Mesodermal cell (in vitro differentiated cells): Measurements from ENCODE around the gene OR4C6. TPM values are rescaled to one million over a fixed set of nuclear protein-coding genes. Genes with fewer than 3 reads are reported as not detected.

Experiments used
- H3K27ac ChIP-seq: 2 replicates; pipeline ENCODE4 v1.7.0; 2013; ENCODE audit warnings: mild to moderate bottlenecking, low read depth, low read length, moderate library complexity; ENCODE audit not compliant: severe bottlenecking
- H3K36me3 ChIP-seq: 2 replicates; pipeline ENCODE4 v1.7.1; 2013; ENCODE audit warnings: mild to moderate bottlenecking, low read length, moderate library complexity; ENCODE audit not compliant: control insufficient read depth, insufficient read depth
- H3K4me1 ChIP-seq: one replicate; pipeline ENCODE4 v1.7.1; 2013; ENCODE audit warnings: mild to moderate bottlenecking, low read length; ENCODE audit not compliant: insufficient read depth, control insufficient read depth, poor library complexity, severe bottlenecking
- H3K4me3 ChIP-seq: 2 replicates; pipeline ENCODE4 v1.7.0; 2013; ENCODE audit warnings: low read length, control low read depth, mild to moderate bottlenecking; ENCODE audit not compliant: insufficient read depth, poor library complexity, severe bottlenecking; ENCODE audit errors: extremely low read depth
- H3K9me3 ChIP-seq: 2 replicates; pipeline ENCODE4 v1.7.1; 2013; ENCODE audit warnings: mild to moderate bottlenecking, low read length, moderate library complexity; ENCODE audit not compliant: control insufficient read depth
- WGBS, 2 experiments: methylation state at CpG; one replicate each; pipeline ENCODE4 v1.1.5; 2013; ENCODE audit warnings: missing lambda C conversion rate in 2 of 2; ENCODE audit not compliant: insufficient coverage in 2 of 2; 5-methylcytosine and 5-hydroxymethylcytosine counted together
- polyA plus RNA-seq, 2 experiments: library from polyadenylated mRNA; stranded (reverse); fragments of 50-300 nt; gene quantifications; one replicate each; pipeline ENCODE4 v1.2.3, GENCODE V29; 2013

OR4C6 gene
- polyA plus RNA-seq (2013, experiment 1 of 2), result not detected
- polyA plus RNA-seq (2013, experiment 2 of 2), result not detected

GRCh38 chr11:55661901-55662300 lies at the start of gene OR4C6:
OR4C6 (plus strand) TSS chr11:55662201; CDS start chr11:55665167, 2,966 bp downstream.
- WGBS, 2 experiments, result no CpG with 5 or more reads among the region's 1 CpG
- H3K4me1 ChIP-seq, result no peaks in the 10 kb centered on the region
- H3K27ac ChIP-seq, result no peak within 1 kb of the TSS
- H3K4me3 ChIP-seq, result no peak within 1 kb of the TSS
- H3K36me3 ChIP-seq, result no peaks in the 10 kb centered on the region
- H3K9me3 ChIP-seq, result peaks cover 32% of the 10 kb centered on the region

GRCh38 chr11:55624531-55624930 lies 37.5 kb upstream of the OR4C6 start:
- WGBS, 2 experiments, result no CpG with 5 or more reads among the region's 1 CpG
- H3K4me1 ChIP-seq, result no peaks in the 10 kb centered on the region
- no peak overlapping the region for H3K27ac ChIP-seq

GRCh38 chr11:55634813-55635212 lies 27.2 kb upstream of the OR4C6 start, which contains the start of gene OR4P4:
OR4P4 (plus strand) TSS chr11:55635113.
- no peak within 1 kb of the TSS for H3K4me3 ChIP-seq
- H3K9me3 ChIP-seq, result no peaks in the 10 kb centered on the region
- no peak within 1 kb of the TSS for H3K27ac ChIP-seq
- no peaks in the 10 kb centered on the region for H3K36me3 ChIP-seq
- WGBS, 2 experiments, result no CpG with 5 or more reads among the region's 3 CpGs
- no peaks in the 10 kb centered on the region for H3K4me1 ChIP-seq

More at GRCh38 chr11:55624531-55624930, 37.5 kb upstream of the OR4C6 start:
- Histone ChIP-seq H3K36me3 (no peaks in the 10 kb centered on the region), H3K4me3 (no peak overlapping the region), H3K9me3 (peaks cover 8% of the 10 kb centered on the region)

- no peak within 1 kb of the TSS for H3K4me3 ChIP-seq
- no CpG with 5 or more reads among the region's 2 CpGs for WGBS, 2 experiments
- H3K27ac ChIP-seq, result no peak within 1 kb of the TSS
- no peaks in the 10 kb centered on the region for H3K4me1 ChIP-seq
- peaks cover 10% of the 10 kb centered on the region for H3K9me3 ChIP-seq
- H3K36me3 ChIP-seq, result no peaks in the 10 kb centered on the region
Observed at GRCh38 chr11:55648027-55648426, 14.0 kb upstream of the OR4C6 start, which contains the start of gene OR4S2. OR4S2 (plus strand) TSS chr11:55648327; CDS start chr11:55650904, 2,577 bp downstream.

GRCh38 chr11:55652560-55652959 lies 9.4 kb upstream of the OR4C6 start:
- H3K9me3 ChIP-seq, result peaks cover 12% of the 10 kb centered on the region
- no peaks in the 10 kb centered on the region for H3K4me1 ChIP-seq
- no CpG with 5 or more reads among the region's 1 CpG for WGBS, 2 experiments
- H3K4me3 ChIP-seq, result no peak overlapping the region
- no peaks in the 10 kb centered on the region for H3K36me3 ChIP-seq
- no peak overlapping the region for H3K27ac ChIP-seq

GRCh38 chr11:55655096-55655495 lies 6.9 kb upstream of the OR4C6 start:
- Histone ChIP-seq H3K4me3 (no peak overlapping the region), H3K4me1 (no peaks in the 10 kb centered on the region), H3K27ac (no peak overlapping the region), H3K36me3 (no peaks in the 10 kb centered on the region), H3K9me3 (peaks cover 19% of the 10 kb centered on the region)

- Histone ChIP-seq H3K4me1 (no peaks in the 10 kb centered on the region), H3K27ac (no peak overlapping the region), H3K4me3 (no peak overlapping the region), H3K36me3 (no peaks in the 10 kb centered on the region), H3K9me3 (peaks cover 19% of the 10 kb centered on the region)
- WGBS, 2 experiments, result 100% methylated on average over 1 of the region's 2 CpGs; no CpG with 5 or more reads in 1 of the 2 experiments
Observed at GRCh38 chr11:55658031-55658573, 3.9 kb upstream of the OR4C6 start.

GRCh38 chr11:55658608-55659007 lies 3.4 kb upstream of the OR4C6 start:
- WGBS, 2 experiments, result no CpG with 5 or more reads among the region's 1 CpG

GRCh38 chr11:55669376-55669775 lies 7.4 kb downstream of the OR4C6 start:
- H3K9me3 ChIP-seq, result peaks cover 17% of the 10 kb centered on the region
- no peak overlapping the region for H3K27ac ChIP-seq
- no peaks in the 10 kb centered on the region for H3K36me3 ChIP-seq
- H3K4me1 ChIP-seq, result no peaks in the 10 kb centered on the region
- WGBS, 2 experiments, result no CpG with 5 or more reads among the region's 2 CpGs
- no peak overlapping the region for H3K4me3 ChIP-seq

More at GRCh38 chr11:55658608-55659007, 3.4 kb upstream of the OR4C6 start:
- Histone ChIP-seq H3K36me3 (no peaks in the 10 kb centered on the region), H3K9me3 (peaks cover 19% of the 10 kb centered on the region), H3K4me1 (no peaks in the 10 kb centered on the region), H3K27ac (no peak overlapping the region), H3K4me3 (no peak overlapping the region)

- WGBS, 2 experiments, result 20% methylated on average over 1 of the region's 5 CpGs; no CpG with 5 or more reads in 1 of the 2 experiments
- peaks cover 8% of the 10 kb centered on the region for H3K9me3 ChIP-seq
- no peaks in the 10 kb centered on the region for H3K4me1 ChIP-seq
- H3K4me3 ChIP-seq, result no peak overlapping the region
- no peak overlapping the region for H3K27ac ChIP-seq
- H3K36me3 ChIP-seq, result no peaks in the 10 kb centered on the region
Observed at GRCh38 chr11:55673860-55674259, 11.9 kb downstream of the OR4C6 start.

- no peak overlapping the region for H3K4me3 ChIP-seq
- 57 to 67% methylated on average over 2 of the region's 3 CpGs for WGBS, 2 experiments
- H3K4me1 ChIP-seq, result no peaks in the 10 kb centered on the region
- no peak overlapping the region for H3K27ac ChIP-seq
- peaks cover 40% of the 10 kb centered on the region for H3K9me3 ChIP-seq
- no peaks in the 10 kb centered on the region for H3K36me3 ChIP-seq
Observed at GRCh38 chr11:55697817-55698216, 35.8 kb downstream of the OR4C6 start.
